HCT116 (cell line): Measurements from ENCODE around the gene LZTR1. TPM values are rescaled to one million over a fixed set of nuclear protein-coding genes. Genes with fewer than 3 reads are reported as not detected.

Experiments used
- ATAC-seq: fragments of 200-7000 bp; cut with Tn5 transposase; 2 replicates; pipeline ENCODE4 v1.9.1; 2020; ENCODE audit warnings: mild to moderate bottlenecking, moderate library complexity
- BruUV-seq: library from RNA; stranded (reverse); fragments of 400-500 nt; replicated peaks from 2 replicates; lab custom pipeline; 2021; lab: Mats Ljungman, UMichigan
- CTCF ChIA-PET: fragments of 300-600 bp; sonication (Branson Sonifier 250); formaldehyde crosslinking; loops from one replicate; lab custom pipeline; 2021; ENCODE audit warnings: antibody characterized with exemption; lab: Charles Lee
- POLR2A ChIA-PET: fragments of 300-600, 350-600 bp; sonication (Branson Sonifier 250); formaldehyde crosslinking; loops from one replicate; lab custom pipeline; 2021; ENCODE audit warnings: antibody characterized with exemption; lab: Charles Lee
- RAD21 ChIA-PET, 2 experiments: fragments of 300-600 bp; sonication (Branson Sonifier 250); formaldehyde crosslinking; loops; one replicate each; lab custom pipeline; 2023; ENCODE audit warnings: low total read pairs in 2 of 2; ENCODE audit not compliant: uncharacterized antibody in 2 of 2, unreplicated experiment in 2 of 2, low non-redundant PET in 1 of 2; lab: Charles Lee
- DNase-seq: peaks from one replicate; pipeline ENCODE4 v3.0.0-alpha.2; 2010; ENCODE audit warnings: low read depth, low spot score
- H2AFZ ChIP-seq: fragments of 200-600 bp; shearing (Covaris generic), sonication (generic); 2 replicates; pipeline ENCODE4 v1.6.1; 2017; ENCODE audit warnings: low read depth, mixed run types, mixed read lengths, antibody characterized with exemption, low read length; ENCODE audit not compliant: poor library complexity, severe bottlenecking
- H3K27ac ChIP-seq: 2 replicates; pipeline ENCODE4 v1.5.1; 2012; ENCODE audit warnings: low read depth, low read length
- H3K27me3 ChIP-seq: fragments of 200-600 bp; sonication (generic); 2 replicates; pipeline ENCODE4 v1.6.1; 2016; ENCODE audit warnings: mixed run types, low read length, mixed read lengths; ENCODE audit not compliant: insufficient read depth
- H3K36me3 ChIP-seq, 2 experiments: fragments of 200-500 bp in 1 of 2; fragments of 200-600 bp in 1 of 2; sonication (Bioruptor generic) in 1 of 2; sonication (generic) in 1 of 2; 2 replicates each; pipeline versions ENCODE4 v1.5.1 to v1.6.1; 2014 to 2016; ENCODE audit warnings: low read length in 2 of 2, inconsistent platforms in 1 of 2, mixed read lengths in 1 of 2, mixed run types in 1 of 2; ENCODE audit not compliant: insufficient read depth in 2 of 2, control insufficient read depth in 1 of 2
- H3K4me1 ChIP-seq, 2 experiments: fragments of 200-600 bp in 1 of 2; sonication (generic) in 1 of 2; 2 replicates each; pipeline versions ENCODE4 v1.5.1 to v1.6.1; 2012 to 2017; ENCODE audit warnings: low read length in 2 of 2, inconsistent platforms in 1 of 2, mild to moderate bottlenecking in 1 of 2, mixed read lengths in 1 of 2, mixed run types in 1 of 2, moderate library complexity in 1 of 2; ENCODE audit not compliant: insufficient read depth in 2 of 2, control insufficient read depth in 1 of 2
- H3K4me2 ChIP-seq: fragments of 200-600 bp; sonication (generic); 2 replicates; pipeline ENCODE4 v1.6.1; 2017; ENCODE audit warnings: mixed run types, low read length, mixed read lengths
- H3K4me3 ChIP-seq, 2 experiments: fragments of 200-600 bp in 1 of 2; sonication (generic) in 1 of 2; replicated peaks in 1 of 2; 2 replicates each; pipeline ENCODE4 v1.5.1; 2011 to 2016; ENCODE audit warnings: low read length in 2 of 2, control low read depth in 1 of 2, low read depth in 1 of 2, mild to moderate bottlenecking in 1 of 2, mixed read lengths in 1 of 2, mixed run types in 1 of 2
- H3K79me2 ChIP-seq: fragments of 200-600 bp; sonication (generic); 2 replicates; pipeline ENCODE4 v1.6.1; 2017; ENCODE audit warnings: mild to moderate bottlenecking, mixed run types, low read length, moderate library complexity, mixed read lengths; ENCODE audit not compliant: insufficient read depth
- H3K9ac ChIP-seq: fragments of 200-600 bp; sonication (generic); 2 replicates; pipeline ENCODE4 v1.6.1; 2016; ENCODE audit warnings: low read length, mixed read lengths
- H3K9me2 ChIP-seq: fragments of 200-600 bp; sonication (generic), shearing (Covaris generic); 2 replicates; pipeline ENCODE4 v1.6.1; 2017; ENCODE audit warnings: mixed run types, mild to moderate bottlenecking, moderate library complexity; ENCODE audit not compliant: insufficient read depth
- H3K9me3 ChIP-seq, 2 experiments: fragments of 200-500 bp in 1 of 2; fragments of 200-600 bp in 1 of 2; sonication (Bioruptor generic) in 1 of 2; sonication (generic) in 1 of 2; 2 replicates each; pipeline ENCODE4 v1.6.1; 2014 to 2017; ENCODE audit warnings: low read length in 2 of 2, mixed read lengths in 2 of 2, inconsistent platforms in 1 of 2, low read depth in 1 of 2, mild to moderate bottlenecking in 1 of 2, mixed run types in 1 of 2, moderate library complexity in 1 of 2; ENCODE audit not compliant: control insufficient read depth in 1 of 2, insufficient read depth in 1 of 2
- H4K20me1 ChIP-seq: fragments of 200-600 bp; sonication (generic), shearing (Covaris generic); 2 replicates; pipeline ENCODE4 v1.6.1; 2017; ENCODE audit warnings: mixed run types, mild to moderate bottlenecking, moderate library complexity; ENCODE audit not compliant: insufficient read depth
- CBX3 ChIP-seq: IDR thresholded peaks from 2 replicates; pipeline ENCODE4 v1.6.1; 2012; ENCODE audit warnings: low read depth
- ELF1 ChIP-seq: IDR thresholded peaks from 2 replicates; pipeline ENCODE4 v1.6.1; 2012; ENCODE audit warnings: low read depth, borderline replicate concordance
- EZH2 ChIP-seq: fragments of 200-600 bp; sonication (generic); IDR thresholded peaks from 2 replicates; pipeline ENCODE4 v1.6.1; 2017; ENCODE audit warnings: antibody characterized with exemption, mixed run types
- EZH2phosphoT487 ChIP-seq: fragments of 200-600 bp; IDR thresholded peaks from 2 replicates; pipeline ENCODE4 v1.6.1; 2018; ENCODE audit warnings: antibody characterized with exemption, borderline replicate concordance
- FOSL1 ChIP-seq: IDR thresholded peaks from 2 replicates; pipeline ENCODE4 v1.6.1; 2012; ENCODE audit warnings: low read depth
- JUND ChIP-seq: IDR thresholded peaks from 2 replicates; pipeline ENCODE4 v1.6.1; 2012
- POLR2A ChIP-seq: IDR thresholded peaks from 2 replicates; pipeline ENCODE4 v1.7.0; 2011; ENCODE audit warnings: borderline replicate concordance; ENCODE audit not compliant: insufficient read depth, insufficient read length; ENCODE audit errors: extremely low read depth
- POLR2AphosphoS5 ChIP-seq: IDR thresholded peaks from 2 replicates; pipeline ENCODE4 v1.6.1; 2011; ENCODE audit warnings: mild to moderate bottlenecking, low read depth, low read length, moderate library complexity
- RAD21 ChIP-seq: IDR thresholded peaks from 2 replicates; pipeline ENCODE4 v1.6.1; 2012; ENCODE audit warnings: low read depth, mild to moderate bottlenecking
- SP1 ChIP-seq: IDR thresholded peaks from 2 replicates; pipeline ENCODE4 v1.6.1; 2012; ENCODE audit warnings: low read depth
- SRF ChIP-seq: IDR thresholded peaks from 2 replicates; pipeline ENCODE4 v1.6.1; 2012; ENCODE audit warnings: low read depth
- TCF7L2 ChIP-seq: IDR thresholded peaks from 2 replicates; pipeline ENCODE4 v1.7.0; 2011; ENCODE audit warnings: borderline replicate concordance, inconsistent platforms; ENCODE audit not compliant: insufficient read depth, insufficient read length; ENCODE audit errors: extremely low read depth
- YY1 ChIP-seq: IDR thresholded peaks from 2 replicates; pipeline ENCODE4 v1.6.1; 2011; ENCODE audit warnings: low read length, low read depth, moderate library complexity, mild to moderate bottlenecking; ENCODE audit not compliant: insufficient replicate concordance; ENCODE audit errors: extremely low read depth
- ZFX ChIP-seq: fragments of 450-650 bp; IDR thresholded peaks from 2 replicates; pipeline ENCODE4 v1.6.1; 2017
- ZNF274 ChIP-seq: fragments of 200-500 bp; sonication (Bioruptor generic); IDR thresholded peaks from 2 replicates; pipeline ENCODE4 v1.6.1; 2014; ENCODE audit warnings: mild to moderate bottlenecking, low read depth, low read length, inconsistent platforms
- intact Hi-C: fragments of 100-400 bp; cut with micrococcal nuclease; formaldehyde crosslinking; loops from 2 replicates; pipeline ENCODE4 v1.10.0; 2022
- total RNA-seq: library from RNA; stranded (reverse); gene quantifications from one replicate; pipeline ENCODE4 v1.2.1, GENCODE V29; 2021; ENCODE audit not compliant: unreplicated experiment
- TF ChIP-seq, protein P1 (sequence below): IDR thresholded peaks from 2 replicates; pipeline ENCODE4 v1.6.1; 2011; ENCODE audit warnings: mild to moderate bottlenecking, low read length, moderate library complexity; ENCODE audit not compliant: insufficient replicate concordance; ENCODE audit errors: extremely low read depth
- TF ChIP-seq, protein P2 (sequence below), 3 experiments: fragments of 200-600 bp in 1 of 3; sonication (generic) in 1 of 3; IDR thresholded peaks in 2 of 3; conservative IDR thresholded peaks in 1 of 3; 2 replicates each; pipeline ENCODE4 v1.5.1; 2012 to 2017; ENCODE audit warnings: low read depth in 2 of 3, low read length in 2 of 3, antibody characterized with exemption in 1 of 3, borderline replicate concordance in 1 of 3, control low read depth in 1 of 3, mild to moderate bottlenecking in 1 of 3, mixed read lengths in 1 of 3, mixed run types in 1 of 3, moderate library complexity in 1 of 3; ENCODE audit not compliant: insufficient read depth in 1 of 3
- TF ChIP-seq, protein P3 (sequence below): IDR thresholded peaks from 2 replicates; pipeline ENCODE4 v1.6.1; 2012
- TF ChIP-seq, protein P4 (sequence below): IDR thresholded peaks from 2 replicates; pipeline ENCODE4 v1.6.1; 2012

Gene LZTR1
- total RNA-seq, 1 experiment from 2014 or later, result 56.5 TPM

DNA sequence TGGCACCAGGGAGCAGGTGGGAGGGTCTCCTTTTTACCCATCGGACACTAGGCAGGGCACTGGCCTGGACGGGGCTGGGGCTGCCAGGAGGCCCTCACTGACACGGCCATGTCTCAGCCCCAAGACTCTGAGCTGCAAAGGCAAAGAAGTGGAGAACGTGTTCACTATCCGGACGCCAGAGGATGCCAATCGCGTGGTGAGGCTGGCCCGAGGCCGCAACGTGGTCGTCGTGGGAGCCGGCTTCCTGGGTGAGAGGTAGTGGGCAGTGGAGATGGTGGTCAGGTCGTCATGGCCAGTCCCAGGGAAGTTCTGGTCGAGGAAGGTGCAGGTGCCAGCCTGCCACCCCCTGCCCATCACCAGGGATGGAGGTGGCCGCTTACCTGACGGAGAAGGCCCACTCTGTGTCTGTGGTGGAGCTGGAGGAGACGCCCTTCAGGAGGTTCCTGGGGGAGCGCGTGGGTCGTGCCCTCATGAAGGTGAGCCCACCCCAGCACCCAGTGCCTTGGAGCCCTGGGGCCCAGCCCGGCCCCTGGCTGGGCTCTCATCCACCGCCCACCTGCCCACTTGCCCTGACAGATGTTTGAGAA lies 5.7 kb upstream of the LZTR1 start:
- ChIA-PET CTCF (no interaction called here), RAD21 (no interaction called here), POLR2A (interaction anchor here (1.1 kb wide), 1 partner anchor 19 kb away, joined by 10 read pairs; no protein-coding TSS in a partner anchor)
- H2AFZ ChIP-seq, result no peak overlapping the region
- intact Hi-C loops, result no loop called here
- ATAC-seq (no peak), DNase-seq (no peak)
- BruUV-seq, result no TSS peak
- no peak overlapping the region for H3K4me3 ChIP-seq
- no peaks in the 10 kb centered on the region for H3K27me3 ChIP-seq
- H3K27ac ChIP-seq, result no peak overlapping the region
- H3K79me2 ChIP-seq, result no peaks in the 10 kb centered on the region
- H3K9ac ChIP-seq, result no peak overlapping the region
- no peaks in the 10 kb centered on the region for H3K36me3 ChIP-seq
- H3K9me2 ChIP-seq, result no peaks in the 10 kb centered on the region
- no peak overlapping the region for H3K4me2 ChIP-seq
- TF ChIP-seq ELF1, result no peak
- TF ChIP-seq, protein P1, sequence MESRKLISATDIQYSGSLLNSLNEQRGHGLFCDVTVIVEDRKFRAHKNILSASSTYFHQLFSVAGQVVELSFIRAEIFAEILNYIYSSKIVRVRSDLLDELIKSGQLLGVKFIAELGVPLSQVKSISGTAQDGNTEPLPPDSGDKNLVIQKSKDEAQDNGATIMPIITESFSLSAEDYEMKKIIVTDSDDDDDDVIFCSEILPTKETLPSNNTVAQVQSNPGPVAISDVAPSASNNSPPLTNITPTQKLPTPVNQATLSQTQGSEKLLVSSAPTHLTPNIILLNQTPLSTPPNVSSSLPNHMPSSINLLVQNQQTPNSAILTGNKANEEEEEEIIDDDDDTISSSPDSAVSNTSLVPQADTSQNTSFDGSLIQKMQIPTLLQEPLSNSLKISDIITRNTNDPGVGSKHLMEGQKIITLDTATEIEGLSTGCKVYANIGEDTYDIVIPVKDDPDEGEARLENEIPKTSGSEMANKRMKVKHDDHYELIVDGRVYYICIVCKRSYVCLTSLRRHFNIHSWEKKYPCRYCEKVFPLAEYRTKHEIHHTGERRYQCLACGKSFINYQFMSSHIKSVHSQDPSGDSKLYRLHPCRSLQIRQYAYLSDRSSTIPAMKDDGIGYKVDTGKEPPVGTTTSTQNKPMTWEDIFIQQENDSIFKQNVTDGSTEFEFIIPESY, result no peak
- no peak for TF ChIP-seq FOSL1
- no peak for TF ChIP-seq POLR2A
- TF ChIP-seq TCF7L2, result no peak
- no peak for TF ChIP-seq ZNF274
- no peak for TF ChIP-seq CBX3
- no peak for TF ChIP-seq EZH2phosphoT487
- TF ChIP-seq, protein P2, sequence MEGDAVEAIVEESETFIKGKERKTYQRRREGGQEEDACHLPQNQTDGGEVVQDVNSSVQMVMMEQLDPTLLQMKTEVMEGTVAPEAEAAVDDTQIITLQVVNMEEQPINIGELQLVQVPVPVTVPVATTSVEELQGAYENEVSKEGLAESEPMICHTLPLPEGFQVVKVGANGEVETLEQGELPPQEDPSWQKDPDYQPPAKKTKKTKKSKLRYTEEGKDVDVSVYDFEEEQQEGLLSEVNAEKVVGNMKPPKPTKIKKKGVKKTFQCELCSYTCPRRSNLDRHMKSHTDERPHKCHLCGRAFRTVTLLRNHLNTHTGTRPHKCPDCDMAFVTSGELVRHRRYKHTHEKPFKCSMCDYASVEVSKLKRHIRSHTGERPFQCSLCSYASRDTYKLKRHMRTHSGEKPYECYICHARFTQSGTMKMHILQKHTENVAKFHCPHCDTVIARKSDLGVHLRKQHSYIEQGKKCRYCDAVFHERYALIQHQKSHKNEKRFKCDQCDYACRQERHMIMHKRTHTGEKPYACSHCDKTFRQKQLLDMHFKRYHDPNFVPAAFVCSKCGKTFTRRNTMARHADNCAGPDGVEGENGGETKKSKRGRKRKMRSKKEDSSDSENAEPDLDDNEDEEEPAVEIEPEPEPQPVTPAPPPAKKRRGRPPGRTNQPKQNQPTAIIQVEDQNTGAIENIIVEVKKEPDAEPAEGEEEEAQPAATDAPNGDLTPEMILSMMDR (IDR thresholded peaks at IDR 0.05 in 2 of 3, conservative IDR thresholded peaks at IDR 0.05 in 1 of 3; ENCODE audit: borderline replicate concordance in 1 of 3, insufficient read depth in 1 of 3, low read depth in 2 of 3, low read length in 2 of 3), result no peak
- TF ChIP-seq YY1, result no peak
- no peak for TF ChIP-seq RAD21
- TF ChIP-seq SP1, result no peak
- TF ChIP-seq EZH2, result no peak
- no peak for TF ChIP-seq POLR2AphosphoS5
- no peak for TF ChIP-seq JUND
- TF ChIP-seq, protein P3, sequence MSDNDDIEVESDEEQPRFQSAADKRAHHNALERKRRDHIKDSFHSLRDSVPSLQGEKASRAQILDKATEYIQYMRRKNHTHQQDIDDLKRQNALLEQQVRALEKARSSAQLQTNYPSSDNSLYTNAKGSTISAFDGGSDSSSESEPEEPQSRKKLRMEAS, result no peak
- TF ChIP-seq SRF, result no peak
- no peak for TF ChIP-seq ZFX
- TF ChIP-seq, protein P4, sequence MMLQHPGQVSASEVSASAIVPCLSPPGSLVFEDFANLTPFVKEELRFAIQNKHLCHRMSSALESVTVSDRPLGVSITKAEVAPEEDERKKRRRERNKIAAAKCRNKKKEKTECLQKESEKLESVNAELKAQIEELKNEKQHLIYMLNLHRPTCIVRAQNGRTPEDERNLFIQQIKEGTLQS, result no peak
- peaks cover 4 to 10% of the 10 kb centered on the region in 2 experiments; a peak in 1 of 4 replicates for H3K9me3 ChIP-seq
- no peaks in the 10 kb centered on the region for H4K20me1 ChIP-seq
- H3K4me1 ChIP-seq, result peaks cover 3 to 12% of the 10 kb centered on the region in 2 experiments; a peak in 2 of 4 replicates
